Ishikawa (cell line): ENCODE results near the gene ARL4A.

Source experiments
- CEBPB ChIP-seq: IDR thresholded peaks from 2 replicates; pipeline ENCODE4 v1.6.1; 2012
- CREB1 ChIP-seq: IDR thresholded peaks from 2 replicates; pipeline ENCODE4 v1.6.1; 2012; ENCODE audit warnings: low read depth
- EGR1 ChIP-seq: IDR thresholded peaks from 2 replicates; pipeline ENCODE4 v1.6.1; 2012
- EP300 ChIP-seq: IDR thresholded peaks from 2 replicates; pipeline ENCODE4 v1.6.1; 2012; ENCODE audit warnings: borderline replicate concordance
- FOXM1 ChIP-seq: IDR thresholded peaks from 2 replicates; pipeline ENCODE4 v1.6.1; 2012; ENCODE audit warnings: low read depth, borderline replicate concordance
- NFIC ChIP-seq: IDR thresholded peaks from 2 replicates; pipeline ENCODE4 v1.6.1; 2012
- RAD21 ChIP-seq: IDR thresholded peaks from 2 replicates; pipeline ENCODE4 v1.6.1; 2012; ENCODE audit warnings: low read depth
- REST ChIP-seq: IDR thresholded peaks from 2 replicates; pipeline ENCODE4 v1.6.1; 2012; ENCODE audit warnings: low read depth, mild to moderate bottlenecking
- TAF1 ChIP-seq: IDR thresholded peaks from 2 replicates; pipeline ENCODE4 v1.6.1; 2012; ENCODE audit warnings: low read depth, mild to moderate bottlenecking
- TCF12 ChIP-seq: IDR thresholded peaks from 2 replicates; pipeline ENCODE4 v1.6.1; 2012; ENCODE audit warnings: low read depth
- TEAD4 ChIP-seq: IDR thresholded peaks from 2 replicates; pipeline ENCODE4 v1.6.1; 2012
- YY1 ChIP-seq: IDR thresholded peaks from 2 replicates; pipeline ENCODE4 v1.6.1; 2012; ENCODE audit warnings: low read depth
- ZBTB7A ChIP-seq: IDR thresholded peaks from 2 replicates; pipeline ENCODE4 v1.6.1; 2012; ENCODE audit warnings: low read depth
- TF ChIP-seq, protein P1 (sequence below): IDR thresholded peaks from 2 replicates; pipeline ENCODE4 v1.6.1; 2012
- TF ChIP-seq, protein P2 (sequence below): IDR thresholded peaks from 2 replicates; pipeline ENCODE4 v1.6.1; 2012

The ARL4A gene

DNA sequence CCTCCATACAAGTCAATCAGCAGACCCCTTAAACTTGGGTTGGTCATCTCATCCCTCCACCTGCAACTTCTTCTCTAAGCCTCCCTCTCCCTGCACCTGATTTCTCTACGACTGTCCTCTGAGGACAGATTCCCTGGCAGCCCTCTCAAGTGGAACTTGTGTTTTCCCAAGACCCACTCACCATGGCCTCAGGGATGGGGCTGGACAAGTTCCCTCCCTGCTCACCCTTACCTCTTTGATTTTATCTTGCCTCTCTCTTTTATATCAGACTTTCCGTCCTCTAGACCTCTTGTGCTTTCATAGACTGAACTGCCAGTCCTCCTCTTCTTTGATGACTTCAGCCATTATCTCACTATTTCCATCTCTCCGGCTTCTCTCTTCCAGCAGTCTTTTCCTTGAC is 46.2 kb upstream of the ARL4A start:
- TF ChIP-seq YY1 (no peak), CEBPB (no peak), EGR1 (no peak), FOXM1 (no peak), NFIC (no peak), EP300 (no peak), RAD21 (no peak), ZBTB7A (no peak)
- TF ChIP-seq, protein P1, sequence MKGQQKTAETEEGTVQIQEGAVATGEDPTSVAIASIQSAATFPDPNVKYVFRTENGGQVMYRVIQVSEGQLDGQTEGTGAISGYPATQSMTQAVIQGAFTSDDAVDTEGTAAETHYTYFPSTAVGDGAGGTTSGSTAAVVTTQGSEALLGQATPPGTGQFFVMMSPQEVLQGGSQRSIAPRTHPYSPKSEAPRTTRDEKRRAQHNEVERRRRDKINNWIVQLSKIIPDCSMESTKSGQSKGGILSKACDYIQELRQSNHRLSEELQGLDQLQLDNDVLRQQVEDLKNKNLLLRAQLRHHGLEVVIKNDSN: no peak
- TF ChIP-seq, protein P2, sequence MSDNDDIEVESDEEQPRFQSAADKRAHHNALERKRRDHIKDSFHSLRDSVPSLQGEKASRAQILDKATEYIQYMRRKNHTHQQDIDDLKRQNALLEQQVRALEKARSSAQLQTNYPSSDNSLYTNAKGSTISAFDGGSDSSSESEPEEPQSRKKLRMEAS: no peak

DNA sequence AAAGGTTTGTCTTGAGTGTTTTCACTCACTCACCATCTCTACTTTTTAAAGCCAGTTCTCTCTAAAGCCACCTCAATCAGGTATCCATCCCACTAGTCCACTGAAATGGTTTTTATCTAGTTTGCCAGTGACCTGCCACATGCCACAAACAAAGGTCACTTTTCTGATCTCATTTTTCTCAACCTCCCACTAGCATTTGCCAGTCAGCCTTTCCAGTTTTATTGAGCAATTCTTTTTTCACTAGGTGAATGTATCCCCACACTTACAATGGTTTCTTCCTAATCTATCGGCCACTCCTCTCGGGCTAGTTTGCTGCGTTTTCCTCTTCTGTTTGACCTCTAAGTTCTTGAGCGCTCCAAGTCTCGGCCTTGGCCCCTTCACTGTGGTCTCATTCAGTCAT is 44.9 kb upstream of the ARL4A start:
- TF ChIP-seq RAD21 (no peak), EP300 (no peak), TCF12 (no peak), ZBTB7A (no peak), TEAD4 (no peak), YY1 (no peak), CEBPB (no peak), EGR1 (no peak), CREB1 (no peak)
- TF ChIP-seq, protein P2: no peak

DNA sequence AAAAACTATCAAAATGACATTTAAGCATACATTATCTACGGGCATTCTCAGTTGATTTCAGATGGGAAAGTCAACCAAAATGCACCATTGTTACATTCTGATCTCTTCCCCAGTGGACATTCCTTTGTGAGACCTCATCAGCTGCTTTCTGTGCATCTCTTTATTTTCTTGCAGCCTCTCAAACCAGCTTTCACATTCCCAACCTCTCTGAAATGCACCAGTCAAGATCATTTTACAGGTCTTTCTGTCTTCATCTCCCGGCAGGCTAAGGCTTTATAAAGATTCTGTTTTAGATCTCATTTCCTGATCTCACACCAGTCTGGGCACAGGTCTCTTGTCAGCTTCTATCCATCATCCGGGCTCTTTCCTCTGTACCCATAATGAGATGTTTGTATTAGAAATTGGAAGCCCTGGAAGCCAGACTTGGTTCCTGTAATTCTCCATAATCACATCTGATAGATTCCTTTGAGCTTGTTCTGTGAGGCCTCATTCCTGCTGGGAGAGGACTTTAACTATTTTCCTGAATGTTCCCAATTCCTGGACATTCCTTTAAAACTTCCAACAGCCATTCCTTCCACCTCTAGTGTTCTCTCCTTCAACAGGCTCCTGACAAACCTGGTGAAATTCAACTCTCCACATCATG is 44.3 kb upstream of the ARL4A start:
- TF ChIP-seq NFIC (no peak), YY1 (no peak), CEBPB (no peak), CREB1 (no peak), REST (no peak), FOXM1 (no peak), RAD21 (no peak), TEAD4 (no peak)
- TF ChIP-seq, protein P2: no peak

- no peak for TF ChIP-seq TEAD4
- TF ChIP-seq CEBPB: no peak
These were observed 43.8 kb upstream of the ARL4A start for GRCh38 chr7:12643644-12644043.

- TF ChIP-seq TAF1: no peak
- no peak for TF ChIP-seq CEBPB
- no peak for TF ChIP-seq TCF12
- no peak for TF ChIP-seq ZBTB7A
- TF ChIP-seq NFIC: no peak
- TF ChIP-seq YY1: no peak
- TF ChIP-seq EGR1: no peak
- TF ChIP-seq FOXM1: no peak
- TF ChIP-seq RAD21: no peak
- TF ChIP-seq TEAD4: no peak
- TF ChIP-seq CREB1: no peak
- TF ChIP-seq EP300: no peak
- TF ChIP-seq, protein P2: no peak
- TF ChIP-seq, protein P1: no peak
- TF ChIP-seq REST: no peak
These were observed 41.3 kb upstream of the ARL4A start for GRCh38 chr7:12646139-12646538.
